ENCODE measurements around the gene PRPH.
"Not testable (repeated sequence)": the region's sequence is repeated elsewhere in the genome, so short reads cannot be mapped to it uniquely, and the experiment has no call there.

PRPH gene

DNA sequence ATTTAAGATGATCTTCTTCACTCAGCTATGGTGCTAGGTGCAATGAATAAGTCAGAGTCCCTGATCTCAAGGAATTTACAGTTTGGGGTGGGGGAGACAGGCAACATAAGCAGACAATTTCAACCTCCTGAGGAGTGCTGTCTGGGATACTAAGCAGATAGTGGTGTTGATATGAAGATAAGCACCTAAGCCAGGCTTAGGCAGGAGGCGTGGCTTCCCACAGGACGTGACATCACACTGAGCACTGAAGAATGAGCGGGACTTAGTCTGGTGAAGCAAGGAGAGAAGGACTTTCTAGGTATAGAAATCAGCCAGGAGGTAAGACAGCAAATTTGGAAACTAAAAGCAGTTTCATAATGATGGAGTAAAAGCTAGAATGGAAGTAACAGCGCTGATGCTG, 6.8 kb downstream of the PRPH start:
- no peak for DNase-seq

DNA sequence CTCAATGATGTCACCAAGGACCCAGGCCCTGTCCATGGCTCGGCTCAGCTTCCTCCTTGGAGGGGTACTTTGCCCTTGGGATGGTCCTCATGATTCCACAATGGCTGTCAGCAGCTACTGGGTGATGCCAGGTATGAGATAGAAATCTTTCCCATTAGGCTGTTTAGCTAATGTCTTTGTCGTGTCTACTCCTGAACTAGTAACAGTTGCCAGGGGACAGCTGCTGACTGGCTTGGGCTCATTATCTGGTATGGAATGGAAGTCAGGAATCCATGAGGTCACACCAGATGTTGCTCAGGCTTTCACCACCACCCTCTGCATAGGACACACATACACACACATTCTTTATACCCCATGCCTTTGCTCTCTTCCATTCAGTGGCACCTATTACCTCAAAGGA, 9.2 kb downstream of the PRPH start:
- DNase-seq, result no peak

- DNase-seq, result peak; percentile 30 to 79 (median 56)
Observed at GRCh38 chr12:49305762-49306510, 11.0 kb downstream of the PRPH start.

DNA sequence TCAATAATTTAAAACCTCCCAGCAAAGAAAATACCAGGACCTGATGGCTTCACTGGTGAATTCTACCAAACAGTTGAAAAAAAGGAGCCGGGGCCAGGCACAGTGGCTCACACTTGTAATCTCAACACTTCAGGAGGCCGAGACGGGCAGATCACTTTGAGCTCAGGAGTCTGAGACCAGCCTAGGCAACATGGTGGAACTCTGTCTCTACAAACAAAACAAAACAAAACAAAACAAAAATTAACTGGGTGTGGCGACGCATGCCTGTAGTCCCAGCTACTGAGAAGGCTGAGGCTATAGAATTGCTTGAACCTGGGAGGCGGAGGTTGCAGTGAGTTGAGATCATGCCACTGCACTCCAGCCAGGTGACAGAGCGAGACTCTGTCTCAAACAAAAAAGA, 14.4 kb downstream of the PRPH start:
- DNase-seq, result no peak

DNA sequence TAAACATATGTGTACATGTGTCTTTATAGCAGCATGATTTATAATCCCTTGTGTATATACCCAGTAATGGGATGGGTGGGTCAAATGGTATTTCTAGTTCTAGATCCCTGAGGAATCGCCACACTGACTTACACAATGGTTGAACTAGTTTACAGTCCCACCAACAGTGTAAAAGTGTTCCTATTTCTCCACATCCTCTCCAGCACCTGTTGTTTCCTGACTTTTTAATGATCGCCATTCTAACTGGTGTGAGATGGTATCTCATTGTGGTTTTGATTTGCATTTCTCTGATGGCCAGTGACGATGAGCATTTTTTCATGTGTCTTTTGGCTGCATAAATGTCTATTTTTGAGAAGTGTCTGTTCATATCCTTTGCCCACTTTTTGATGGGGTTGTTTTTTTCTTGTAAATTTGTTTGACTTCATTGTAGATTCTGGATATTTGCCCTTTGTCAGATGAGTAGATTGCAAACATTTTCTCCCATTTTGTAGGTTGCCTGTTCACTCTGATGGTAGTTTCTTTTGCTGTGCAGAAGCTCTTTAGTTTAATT, 15.6 kb downstream of the PRPH start:
- DNase-seq, result not testable (repeated sequence)

DNA sequence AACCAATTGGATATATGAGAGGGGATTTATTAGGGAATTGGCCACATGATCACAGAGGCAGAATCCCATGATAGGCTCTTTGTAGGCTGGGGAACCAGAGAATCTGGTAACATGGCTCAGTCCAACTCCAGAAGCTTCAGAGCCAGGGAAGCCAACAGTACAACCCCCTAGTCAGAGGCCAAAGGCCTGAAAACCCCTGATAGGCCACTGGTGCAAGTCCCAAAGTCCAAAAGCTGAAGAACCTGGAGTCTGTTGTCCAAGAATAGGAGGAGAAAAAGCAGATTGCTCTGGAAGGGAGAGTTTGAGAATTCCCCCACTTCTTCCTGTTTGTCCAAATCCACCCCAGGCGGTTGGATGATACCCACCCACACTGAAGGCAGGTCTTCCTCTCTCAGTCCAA, 19.9 kb downstream of the PRPH start:
- no peak for DNase-seq

DNA sequence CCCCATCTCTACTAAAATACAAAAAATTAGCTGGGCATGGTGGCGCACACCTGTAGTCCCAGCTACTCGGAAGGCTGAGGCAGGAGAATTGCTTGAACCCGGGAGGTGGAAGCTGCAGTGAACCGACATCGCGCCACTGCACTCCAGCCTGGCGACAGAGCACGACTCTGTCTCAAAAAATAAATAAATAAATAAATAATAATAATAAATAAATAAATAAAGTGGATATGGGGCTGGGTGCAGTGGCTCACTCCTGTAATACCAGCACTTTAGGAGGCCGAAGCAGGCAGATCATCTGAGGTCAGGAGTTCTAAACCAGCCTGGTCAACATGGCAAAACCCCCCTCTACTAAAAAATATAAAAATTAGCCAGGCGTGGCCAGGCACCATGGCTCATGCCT, 22.2 kb downstream of the PRPH start:
- not testable (repeated sequence) for DNase-seq

DNA sequence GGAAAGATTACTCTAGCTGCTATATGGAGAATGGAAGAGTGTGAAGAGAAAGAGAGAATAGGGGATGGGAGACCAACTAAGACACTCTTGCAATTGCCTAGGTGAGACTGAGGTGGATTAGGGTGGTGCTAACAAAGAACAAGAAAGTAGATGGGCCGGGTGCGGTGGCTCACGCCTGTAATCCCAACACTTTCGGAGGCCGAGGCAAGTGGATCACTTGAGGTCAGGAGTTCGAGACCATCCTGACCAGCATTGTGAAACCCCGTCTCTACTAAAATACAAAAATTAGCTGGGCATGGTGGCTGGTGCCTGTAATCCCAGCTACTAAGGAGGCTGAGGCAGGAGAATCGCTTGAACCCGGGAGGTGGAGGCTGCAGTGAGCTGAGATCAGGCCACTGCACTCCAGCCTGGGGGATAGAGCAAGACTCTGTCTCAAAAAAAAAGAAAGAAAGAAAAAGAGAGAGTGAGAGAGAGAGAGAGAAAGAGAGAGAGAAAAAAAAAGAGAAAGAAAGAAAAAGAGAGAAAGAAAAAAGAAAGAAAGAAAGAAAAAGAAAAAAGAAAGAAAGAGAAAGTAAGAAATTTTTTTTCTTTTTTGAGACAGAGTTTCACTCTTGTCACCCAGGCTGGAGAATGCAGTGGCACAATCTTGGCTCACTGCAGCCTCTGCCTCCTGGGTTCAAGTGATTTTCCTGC, 25.6 kb downstream of the PRPH start:
- DNase-seq, result not testable (repeated sequence)

GRCh38 chr12:49322367-49322707, 27.4 kb downstream of the PRPH start:
- DNase-seq, result no peak

GRCh38 chr12:49322708-49323523, 28.0 kb downstream of the PRPH start, which contains the start of gene TROAP:
Gene TROAP (plus strand): TSS chr12:49323255. CDS start chr12:49323609, 354 bp downstream.
- peak; percentile 98 to 99 (median 99) for DNase-seq

GRCh38 chr12:49323524-49324097, 28.7 kb downstream of the PRPH start:
- DNase-seq, result no peak

DNA sequence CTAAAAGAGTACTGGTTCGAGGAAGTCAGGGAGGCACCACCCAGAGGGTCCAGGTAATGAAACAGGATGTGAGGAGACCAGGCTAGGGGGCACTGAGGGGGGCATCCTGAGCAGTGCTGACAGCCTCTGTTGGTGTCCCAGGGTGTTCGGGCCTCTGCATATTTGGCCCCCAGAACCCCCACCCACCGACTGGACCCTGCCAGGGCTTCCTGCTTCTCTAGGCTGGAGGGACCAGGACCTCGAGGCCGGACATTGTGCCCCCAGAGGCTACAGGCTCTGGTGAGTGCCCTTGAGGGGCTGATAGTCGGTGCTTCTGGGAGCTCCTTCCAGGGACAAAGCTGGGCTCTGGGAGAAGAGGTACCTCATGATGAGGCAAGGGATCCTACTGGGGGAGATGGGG, 30.7 kb downstream of the PRPH start:
- no peak for DNase-seq

- no peak for DNase-seq
Observed at GRCh38 chr12:49327368-49327767, 32.4 kb downstream of the PRPH start.

- DNase-seq, result no peak
Observed at GRCh38 chr12:49327887-49328286, 32.9 kb downstream of the PRPH start.

DNA sequence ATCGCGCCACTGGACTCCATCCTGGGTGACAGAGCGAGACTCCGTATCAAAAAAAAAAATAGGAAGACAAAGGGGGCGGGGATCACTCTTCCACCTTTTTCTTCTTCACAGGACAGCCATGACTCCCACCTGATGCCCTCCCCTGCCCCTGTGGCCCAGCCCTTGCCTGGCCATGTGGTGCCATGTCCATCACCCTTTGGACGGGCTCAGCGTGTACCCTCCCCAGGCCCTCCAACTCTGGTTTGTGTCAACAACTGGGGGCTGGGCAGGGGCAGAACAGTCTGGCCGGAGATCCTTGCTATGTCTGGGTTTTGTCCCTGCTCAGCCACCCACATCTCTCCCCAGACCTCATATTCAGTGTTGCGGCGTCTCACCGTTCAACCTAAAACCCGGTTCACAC, 33.9 kb downstream of the PRPH start:
- DNase-seq, result no peak

GRCh38 chr12:49330032-49330619, 35.2 kb downstream of the PRPH start:
- DNase-seq, result no peak

DNA sequence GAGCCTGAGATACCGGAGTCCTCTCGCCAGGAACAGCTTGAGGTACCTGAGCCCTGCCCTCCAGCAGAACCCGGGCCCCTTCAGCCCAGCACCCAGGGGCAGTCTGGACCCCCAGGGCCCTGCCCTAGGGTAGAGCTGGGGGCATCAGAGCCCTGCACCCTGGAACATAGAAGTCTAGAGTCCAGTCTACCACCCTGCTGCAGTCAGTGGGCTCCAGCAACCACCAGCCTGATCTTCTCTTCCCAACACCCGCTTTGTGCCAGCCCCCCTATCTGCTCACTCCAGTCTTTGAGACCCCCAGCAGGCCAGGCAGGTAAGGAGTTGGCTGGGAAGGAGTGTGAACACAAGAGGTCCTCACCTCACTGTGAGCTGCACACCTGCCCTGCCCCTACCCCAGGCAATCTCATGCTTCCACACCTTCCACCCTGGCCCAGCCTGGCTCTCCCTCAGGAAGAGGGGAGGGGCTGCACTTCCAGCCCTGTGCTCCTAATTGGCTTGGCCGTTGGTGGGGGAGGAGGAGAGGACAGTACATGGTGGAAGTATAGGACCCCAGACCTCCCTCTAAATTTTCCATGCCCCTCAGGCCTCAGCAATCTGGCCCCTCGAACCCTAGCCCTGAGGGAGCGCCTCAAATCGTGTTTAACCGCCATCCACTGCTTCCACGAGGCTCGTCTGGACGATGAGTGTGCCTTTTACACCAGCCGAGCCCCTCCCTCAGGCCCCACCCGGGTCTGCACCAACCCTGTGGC, 35.9 kb downstream of the PRPH start:
- DNase-seq, result no peak

- peak; percentile 57 to 74 (median 70) for DNase-seq
Observed at GRCh38 chr12:49331380-49332222, 36.7 kb downstream of the PRPH start.

GRCh38 chr12:49332441-49332861, 37.5 kb downstream of the PRPH start:
- no peak for DNase-seq

- DNase-seq, result no peak
Observed at GRCh38 chr12:49332891-49333371, 38.0 kb downstream of the PRPH start.
